Fibroblast of lung (primary cell): Measurements from ENCODE around the gene TRIM38. TPM values are rescaled to one million over a fixed set of nuclear protein-coding genes. Genes with fewer than 3 reads are reported as not detected.

Experiments used
- DNase-seq, 2 donors: peaks; one replicate each; pipeline versions ENCODE4 v3.0.0 to v3.0.0-alpha.2; 2010; ENCODE audit warnings: low read depth in 2 of 2
- H2AFZ ChIP-seq: 2 replicates; pipeline ENCODE4 v1.5.1; 2012; ENCODE audit warnings: low read length, control low read depth, inconsistent platforms
- H3K27ac ChIP-seq: 2 replicates; pipeline ENCODE4 v1.5.1; 2011; ENCODE audit warnings: low read length, control low read depth; ENCODE audit not compliant: insufficient read depth
- H3K27me3 ChIP-seq: 2 replicates; pipeline ENCODE4 v1.5.1; 2011; ENCODE audit warnings: mild to moderate bottlenecking, low read length; ENCODE audit not compliant: control insufficient read depth, insufficient read depth
- H3K36me3 ChIP-seq: 2 replicates; pipeline ENCODE4 v1.5.1; 2011; ENCODE audit warnings: low read length; ENCODE audit not compliant: control insufficient read depth, insufficient read depth
- H3K4me1 ChIP-seq: 2 replicates; pipeline ENCODE4 v1.5.1; 2011; ENCODE audit warnings: low read length; ENCODE audit not compliant: control insufficient read depth, insufficient read depth; ENCODE audit errors: extremely low read depth
- H3K4me2 ChIP-seq: 2 replicates; pipeline ENCODE4 v1.5.1; 2011; ENCODE audit warnings: low read length, control low read depth; ENCODE audit not compliant: insufficient read depth; ENCODE audit errors: extremely low read depth
- H3K4me3 ChIP-seq, 4 experiments: fragments of 200-600 bp in 1 of 4; sonication (generic) in 1 of 4; replicated peaks in 1 of 4; 2 replicates each; pipeline ENCODE4 v1.5.1; 2011 to 2016; ENCODE audit warnings: low read length in 4 of 4, low read depth in 3 of 4, mild to moderate bottlenecking in 3 of 4, control low read depth in 2 of 4, inconsistent platforms in 1 of 4, mixed read lengths in 1 of 4; ENCODE audit not compliant: insufficient read depth in 1 of 4; ENCODE audit errors: control extremely low read depth in 1 of 4
- H3K79me2 ChIP-seq: 2 replicates; pipeline ENCODE4 v1.5.1; 2012; ENCODE audit warnings: mild to moderate bottlenecking, low read length, inconsistent platforms; ENCODE audit not compliant: control insufficient read depth, insufficient read depth
- H3K9ac ChIP-seq: 2 replicates; pipeline ENCODE4 v1.5.1; 2011; ENCODE audit warnings: mild to moderate bottlenecking, low read length, control low read depth; ENCODE audit not compliant: insufficient read depth
- H3K9me3 ChIP-seq: 2 replicates; pipeline ENCODE4 v1.5.1; 2012; ENCODE audit warnings: low read depth, low read length; ENCODE audit not compliant: control insufficient read depth, insufficient read depth
- H4K20me1 ChIP-seq: 2 replicates; pipeline ENCODE4 v1.5.1; 2011; ENCODE audit warnings: low read length; ENCODE audit not compliant: control insufficient read depth, insufficient read depth; ENCODE audit errors: extremely low read depth
- CTCF ChIP-seq, 2 donors: IDR thresholded peaks in 1 of 2; conservative IDR thresholded peaks in 1 of 2; 1 replicate in 1 of 2; 2 replicates in 1 of 2; pipeline ENCODE4 v1.5.1; 2011 to 2012; ENCODE audit warnings: low read length in 2 of 2, control low read depth in 1 of 2, inconsistent platforms in 1 of 2, low read depth in 1 of 2, mild to moderate bottlenecking in 1 of 2
- EZH2 ChIP-seq: IDR thresholded peaks from 2 replicates; pipeline ENCODE4 v1.5.1; 2012; ENCODE audit warnings: low read length, control low read depth, mild to moderate bottlenecking; ENCODE audit errors: missing control alignments
- polyA plus RNA-seq, 2 donors: library from polyadenylated mRNA; depleted of rRNA in 1 of 2; stranded (reverse) in 1 of 2; unstranded in 1 of 2; fragments of >200 nt; gene quantifications; 2 replicates each; pipeline ENCODE4 v1.2.1, GENCODE V29; 2011 to 2012; ENCODE audit warnings: missing spikeins in 1 of 2
- total RNA-seq: library from RNA; depleted of rRNA; stranded (reverse); fragments of >200 nt; gene quantifications from 2 replicates; pipeline ENCODE4 v1.2.1, GENCODE V29; 2014

Gene TRIM38
- total and polyA plus RNA-seq, 2 donors (not counting 1 experiment from before 2014, with no cell fraction given): 7.6 to 14.5 TPM

GRCh38 chr6:26016245-26016962 is 53.8 kb downstream of the TRIM38 start:
- peak; percentile 16 to 33 for DNase-seq
- Histone ChIP-seq H3K79me2 (no peaks in the 10 kb centered on the region), H3K9ac (no peak overlapping the region), H4K20me1 (no peaks in the 10 kb centered on the region), H3K27me3 (no peaks in the 10 kb centered on the region), H3K36me3 (no peaks in the 10 kb centered on the region), H3K9me3 (no peaks in the 10 kb centered on the region), H3K4me2 (peak overlapping the region; percentile 53), H3K27ac (peak overlapping the region; percentile 62), H3K4me1 (no peaks in the 10 kb centered on the region), H3K4me3 (peak overlapping the region in 2 of 4 experiments; percentile 53 to 61), H2AFZ (peak overlapping the region; percentile 37)
- TF ChIP-seq CTCF (conservative IDR thresholded peaks at IDR 0.05 in 1 of 2, IDR thresholded peaks at IDR 0.05 in 1 of 2; ENCODE audit: low read depth in 1 of 2, low read length in 2 of 2) (no peak), EZH2 (no peak)

GRCh38 chr6:26016963-26017631 is 54.5 kb downstream of the TRIM38 start:
- H3K4me1 ChIP-seq: no peaks in the 10 kb centered on the region
- peak in 1 of 2 donors; percentile 48 for DNase-seq
- H3K79me2 ChIP-seq: no peaks in the 10 kb centered on the region
- no peaks in the 10 kb centered on the region for H3K27me3 ChIP-seq
- H3K9me3 ChIP-seq: no peaks in the 10 kb centered on the region
- peak overlapping the region; percentile 84 for H2AFZ ChIP-seq
- peak overlapping the region; percentile 53 for H3K4me2 ChIP-seq
- H3K4me3 ChIP-seq: peak overlapping the region; percentile 8 to 61 (median 36)
- TF ChIP-seq EZH2: no peak
- TF ChIP-seq CTCF (conservative IDR thresholded peaks at IDR 0.05 in 1 of 2, IDR thresholded peaks at IDR 0.05 in 1 of 2; ENCODE audit: low read depth in 1 of 2, low read length in 2 of 2): no peak
- H4K20me1 ChIP-seq: no peaks in the 10 kb centered on the region
- H3K9ac ChIP-seq: peak overlapping the region; percentile 52
- H3K36me3 ChIP-seq: no peaks in the 10 kb centered on the region
- peak overlapping the region; percentile 62 for H3K27ac ChIP-seq

- peak overlapping the region; percentile 62 for H3K27ac ChIP-seq
- TF ChIP-seq CTCF (conservative IDR thresholded peaks at IDR 0.05 in 1 of 2, IDR thresholded peaks at IDR 0.05 in 1 of 2; ENCODE audit: low read depth in 1 of 2, low read length in 2 of 2): peak; percentile 33 to 61
- TF ChIP-seq EZH2: no peak
These were observed 55.0 kb downstream of the TRIM38 start for GRCh38 chr6:26017632-26017966.

More at GRCh38 chr6:26017632-26017966, 55.0 kb downstream of the TRIM38 start:
- Histone ChIP-seq H4K20me1 (no peaks in the 10 kb centered on the region), H3K9ac (peak overlapping the region; percentile 16), H3K4me1 (no peaks in the 10 kb centered on the region), H3K9me3 (no peaks in the 10 kb centered on the region), H2AFZ (peak overlapping the region; percentile 84), H3K4me2 (peak overlapping the region; percentile 53), H3K4me3 (peak overlapping the region; percentile 8 to 61 (median 36)), H3K79me2 (no peaks in the 10 kb centered on the region), H3K27me3 (no peaks in the 10 kb centered on the region), H3K36me3 (no peaks in the 10 kb centered on the region)
- peak; percentile 90 to 95 for DNase-seq
